Left renal pelvis (tissue), 4 donors: ENCODE data around the gene MEIOC. TPM values are rescaled to one million over a fixed set of nuclear protein-coding genes. Genes with fewer than 3 reads are reported as not detected.
"Not testable (repeated sequence)": the region's sequence is repeated elsewhere in the genome, so short reads cannot be mapped to it uniquely, and the experiment has no call there.

Experiments used
- DNase-seq, 4 donors: peaks; one replicate each; pipeline ENCODE4 v3.0.0-alpha.2; 2013; ENCODE audit warnings: low read depth in 4 of 4, low spot score in 3 of 4
- polyA plus RNA-seq, 4 donors: library from polyadenylated mRNA; unstranded; fragments of 120-200 nt; gene quantifications; one replicate each; pipeline ENCODE4 v1.2.1, GENCODE V29; 2013; ENCODE audit not compliant: insufficient read length in 4 of 4

The MEIOC gene
- 1 to 10 TPM in 3 of 4 donors, under 1 TPM in 1; 1.00 to 2.9 (median 1.9) TPM for polyA plus RNA-seq

DNA sequence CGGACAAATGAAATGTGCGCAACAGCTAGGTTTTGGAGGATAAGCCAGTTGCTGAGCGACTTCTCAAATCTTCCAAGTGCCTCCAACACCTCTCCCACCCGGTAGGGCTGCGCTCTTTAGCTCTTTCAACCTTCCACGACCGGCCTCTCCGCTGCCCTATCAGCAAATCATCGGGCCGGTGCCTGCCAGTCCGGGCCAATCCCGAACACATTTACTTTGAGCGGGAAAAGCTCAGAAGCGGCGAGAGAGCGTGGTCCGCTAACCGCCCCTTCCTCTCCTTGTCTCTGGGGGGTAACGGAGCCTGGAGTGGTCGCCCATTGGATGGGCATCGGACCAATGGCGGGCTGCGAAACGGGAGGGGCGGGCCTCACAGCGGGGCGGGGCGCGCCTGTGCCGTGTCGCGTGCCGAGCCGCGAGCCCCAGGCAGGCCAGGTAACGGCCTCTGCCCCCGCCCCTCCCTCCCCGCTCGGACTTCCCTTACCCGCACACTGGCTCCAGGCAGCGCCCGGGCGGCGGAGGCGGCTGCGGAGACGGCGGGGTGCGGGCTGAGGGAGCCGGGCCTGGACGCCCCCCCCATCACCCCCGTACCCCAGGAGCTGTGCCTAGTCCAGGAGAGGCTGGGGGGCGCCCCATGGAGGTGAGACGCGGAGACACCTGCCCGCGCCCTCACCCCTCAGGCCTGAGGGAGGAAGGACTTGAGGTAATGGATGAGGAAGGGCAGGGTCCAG, at the start of gene MEIOC:
TSS of gene MEIOC (plus strand) at position 486 of the 728 bp plus-strand sequence. CDS start at position 632, 146 bp downstream.
- DNase-seq, result peak in 1 of 4 donors; percentile 14

DNA sequence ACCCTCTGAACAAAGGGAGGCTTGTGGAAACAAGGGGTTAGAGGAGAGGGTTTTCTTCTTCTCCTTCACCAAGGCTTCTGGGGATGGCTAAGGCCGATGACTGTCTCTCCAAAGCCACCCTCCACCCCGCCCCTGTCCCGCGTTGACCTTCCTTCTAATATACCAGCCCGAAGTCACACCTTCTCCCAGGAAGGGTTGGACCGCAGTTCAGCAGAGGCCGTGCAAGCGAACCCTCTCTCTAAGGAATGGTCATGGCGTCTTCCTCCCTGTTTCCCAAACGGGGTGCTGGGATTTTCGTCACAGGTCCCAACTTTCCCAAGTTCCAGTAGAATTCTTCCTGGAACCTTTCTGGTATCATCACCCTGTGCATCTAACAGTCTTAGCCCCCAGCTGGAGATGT, 49.6 kb upstream of the MEIOC start:
- DNase-seq, result no peak

DNA sequence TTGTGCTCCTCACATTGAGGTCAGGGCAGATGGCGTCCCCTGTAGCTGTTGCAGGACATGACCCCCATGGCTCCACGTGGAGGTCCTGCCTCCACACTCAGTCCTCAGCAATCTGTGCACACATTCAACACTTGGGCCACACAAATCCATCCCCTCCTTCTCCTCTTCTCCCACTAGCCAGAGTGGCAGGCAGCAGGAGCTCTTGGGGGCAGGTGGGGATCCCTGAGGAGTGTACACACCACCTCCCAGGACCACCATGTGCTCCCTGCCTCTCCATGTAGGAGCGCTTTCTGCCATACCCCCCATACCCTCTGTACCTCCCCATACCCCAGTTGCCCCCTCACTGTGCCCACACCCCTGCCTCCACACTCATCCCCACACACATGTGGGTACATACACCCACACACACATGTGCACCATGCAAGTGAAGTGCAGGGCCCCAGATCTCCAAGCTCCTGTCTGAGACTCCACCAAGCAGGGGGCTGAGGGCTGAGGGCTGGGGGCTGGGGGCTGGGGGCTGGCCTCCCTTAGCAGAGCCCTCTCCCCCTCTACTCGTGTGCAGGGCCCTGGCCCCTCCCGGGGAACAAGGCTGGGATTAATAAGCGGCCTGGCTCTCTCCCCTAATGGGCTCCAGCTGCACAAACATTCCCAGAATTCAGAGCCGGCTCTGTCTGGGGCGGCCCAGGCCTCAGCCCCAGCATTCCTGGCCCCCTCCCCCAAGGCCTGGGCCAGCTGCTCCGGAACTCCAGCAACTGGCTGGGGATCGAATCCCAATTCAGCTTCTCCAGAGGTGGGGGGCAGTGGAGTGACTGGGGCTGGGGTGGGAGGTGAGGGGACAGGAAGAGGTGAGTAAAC, 48.2 kb upstream of the MEIOC start:
- peak in 2 of 4 donors; percentile 67 to 77 for DNase-seq

DNA sequence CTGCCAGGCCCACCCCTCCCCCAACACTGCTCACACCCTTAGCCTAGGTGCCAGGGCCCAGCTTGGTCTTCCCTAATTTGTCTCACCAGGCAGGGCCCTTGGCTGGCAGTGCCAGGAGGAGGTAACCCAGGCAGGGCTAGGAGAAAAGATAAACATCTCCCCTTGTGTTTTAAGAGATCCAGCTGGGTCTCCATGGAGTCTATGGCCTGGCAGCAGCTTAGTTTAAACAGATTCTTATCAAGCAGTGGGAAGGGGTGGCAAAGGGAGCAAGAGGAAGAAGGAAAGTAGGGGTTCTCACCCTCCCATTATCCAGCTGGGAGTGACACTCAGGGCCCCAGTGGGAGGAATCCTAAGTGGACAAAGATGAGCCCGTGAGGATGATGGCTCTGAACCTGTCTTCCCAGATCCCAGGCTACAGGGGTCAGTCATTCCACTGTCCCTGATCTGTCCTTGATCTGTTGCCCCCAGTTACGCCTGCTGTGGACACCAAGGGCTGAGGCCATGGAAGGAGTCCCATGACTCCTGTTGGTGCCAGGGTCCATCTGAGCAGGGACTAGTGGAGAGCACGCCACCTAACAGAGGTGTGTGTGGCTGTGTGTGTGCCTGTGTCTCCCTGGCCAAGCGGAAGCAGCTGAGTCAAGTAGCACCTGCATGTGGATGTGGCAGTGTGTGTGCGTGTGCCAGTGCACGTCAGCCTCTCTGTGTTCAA, 47.4 kb upstream of the MEIOC start:
- DNase-seq, result no peak

DNA sequence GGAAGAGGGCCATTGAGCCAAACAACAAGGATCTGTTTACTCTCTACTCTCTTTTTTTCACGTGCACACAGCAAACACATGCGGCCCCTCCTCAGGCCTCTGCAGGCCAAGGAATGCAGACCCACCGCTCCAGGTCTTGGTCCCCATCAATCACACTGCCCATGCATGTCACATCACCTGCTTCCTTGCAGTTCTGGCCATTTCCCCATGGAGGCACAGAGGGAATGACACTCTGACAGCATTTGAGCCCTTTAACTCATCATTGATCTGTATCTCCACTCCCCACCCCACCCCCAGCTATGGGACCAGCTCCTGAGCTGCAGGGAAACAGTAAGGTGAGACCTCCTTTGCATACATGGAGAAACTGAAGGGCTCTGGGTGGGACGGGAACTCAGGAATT, 45.9 kb upstream of the MEIOC start:
- DNase-seq, result no peak

DNA sequence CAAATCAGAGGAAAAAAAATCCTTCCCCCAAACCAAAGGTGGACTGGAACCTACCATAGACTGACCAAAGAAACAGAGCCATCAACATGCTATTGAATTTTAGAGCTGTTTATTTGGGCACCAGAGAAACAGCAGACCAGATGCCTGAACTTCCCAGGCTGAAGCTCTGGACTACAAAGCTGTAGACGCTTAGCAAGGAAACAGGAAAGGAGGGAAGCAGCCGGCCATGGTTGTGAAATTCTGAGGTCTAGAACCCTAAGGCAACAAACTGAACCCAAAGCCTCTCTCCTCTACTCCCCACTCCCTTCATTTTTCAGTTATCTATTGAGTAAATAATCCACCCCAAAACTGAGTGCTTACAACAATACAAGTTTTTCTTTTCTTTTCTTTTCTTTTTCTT, 45.4 kb upstream of the MEIOC start:
- DNase-seq, result no peak

DNA sequence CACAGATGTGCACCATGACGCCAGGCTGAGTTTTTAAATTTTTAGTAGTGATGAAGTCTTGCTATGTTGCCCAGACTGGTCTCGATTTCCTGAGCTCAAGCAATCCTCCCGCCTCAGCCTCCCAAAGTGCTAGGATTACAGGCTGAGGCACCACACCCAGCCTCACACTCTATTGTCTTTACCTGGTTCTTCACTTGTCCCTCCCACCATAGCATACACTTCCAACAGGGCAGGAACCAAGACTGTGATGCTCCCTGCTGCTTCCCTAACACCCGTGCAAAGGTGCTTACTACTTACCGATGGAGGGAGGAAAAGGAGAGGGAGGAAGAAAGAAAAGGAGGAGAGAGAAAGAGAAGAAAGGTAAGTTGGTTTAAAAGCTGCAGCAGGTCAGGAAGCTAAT, 41.4 kb upstream of the MEIOC start:
- no peak for DNase-seq

DNA sequence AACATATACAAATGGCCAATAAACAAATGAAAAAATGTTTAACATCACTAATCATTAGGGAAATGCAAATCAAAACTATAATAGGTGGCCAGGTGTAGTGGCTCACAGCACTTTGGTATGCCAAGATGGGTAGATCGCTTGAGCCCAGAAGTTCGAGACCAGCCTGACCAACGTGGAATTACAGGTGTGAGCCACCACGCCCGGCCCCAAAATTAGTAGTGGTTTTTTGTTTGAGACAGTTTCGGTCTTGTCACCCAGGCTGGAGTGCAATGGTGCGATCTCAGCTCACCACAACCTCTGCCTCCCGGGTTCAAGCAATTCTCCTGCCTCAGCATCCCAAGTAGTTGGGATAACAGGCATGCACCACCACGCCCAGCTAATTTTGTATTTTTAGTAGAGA, 37.6 kb upstream of the MEIOC start:
- not testable (repeated sequence) for DNase-seq

DNA sequence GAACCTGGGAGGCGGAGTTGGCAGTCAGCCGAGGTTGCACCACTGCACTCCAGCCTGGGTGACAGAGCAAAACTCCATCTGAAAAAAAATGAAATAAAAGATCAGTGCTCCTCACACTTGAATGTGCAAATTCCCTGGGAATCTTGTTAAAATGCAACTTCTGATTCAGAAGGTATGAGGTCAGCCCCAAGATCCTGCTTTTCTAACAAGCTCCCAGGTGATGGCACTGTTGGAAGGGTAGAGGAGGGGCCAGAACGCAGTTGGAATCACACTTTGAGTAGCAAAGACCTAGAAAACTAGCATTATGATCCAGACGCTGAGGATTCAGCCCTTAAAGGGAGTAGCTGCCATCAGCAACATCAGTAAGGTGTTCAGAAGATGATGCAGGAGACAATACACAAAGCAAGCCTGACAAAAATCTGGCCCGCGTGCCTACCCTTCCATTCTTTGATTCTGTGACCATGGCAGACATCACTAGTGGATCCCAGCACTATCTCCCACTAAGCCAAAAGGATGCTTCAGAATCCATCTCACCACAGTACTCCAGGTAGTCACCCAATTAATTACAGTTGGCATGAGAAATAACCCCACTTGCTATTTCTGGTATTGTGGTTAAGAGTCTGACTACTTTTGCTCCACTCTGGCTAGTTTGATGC, 33.1 kb upstream of the MEIOC start:
- no peak for DNase-seq

DNA sequence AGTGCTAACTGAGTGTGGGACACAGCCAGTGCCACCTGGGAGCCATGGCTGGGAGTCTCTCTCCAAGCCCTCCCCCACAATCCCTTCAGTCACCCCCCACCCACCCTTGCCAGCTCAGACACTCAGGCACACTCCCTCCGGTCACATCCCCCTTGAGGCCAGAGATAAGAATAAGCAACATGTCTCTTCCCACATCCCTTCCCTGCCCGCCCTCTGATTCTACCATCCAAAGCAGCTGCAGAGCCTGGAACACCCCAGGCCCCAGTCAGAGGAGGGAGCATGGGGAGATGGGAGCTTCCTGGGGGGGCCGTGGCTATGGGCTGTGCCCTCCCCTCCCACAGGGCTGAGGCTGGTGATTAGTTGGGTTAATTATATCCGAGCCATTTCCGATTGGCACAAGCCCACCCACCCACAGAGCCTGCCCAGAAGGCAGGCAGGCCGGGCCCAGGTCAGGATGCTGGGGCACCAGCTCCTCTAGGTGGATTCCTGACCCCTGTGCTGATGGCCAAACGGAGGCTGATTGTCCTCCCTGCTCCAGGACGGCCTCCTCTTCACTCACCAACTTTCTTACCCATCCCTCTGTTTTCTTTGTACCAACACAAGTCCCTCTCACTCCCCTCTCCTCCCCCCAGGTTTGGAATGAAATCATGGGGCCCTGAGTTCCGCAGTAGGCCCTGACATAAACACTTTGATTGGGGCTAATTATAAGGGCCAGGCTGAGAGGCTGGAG, 28.6 kb upstream of the MEIOC start:
- DNase-seq, result no peak

DNA sequence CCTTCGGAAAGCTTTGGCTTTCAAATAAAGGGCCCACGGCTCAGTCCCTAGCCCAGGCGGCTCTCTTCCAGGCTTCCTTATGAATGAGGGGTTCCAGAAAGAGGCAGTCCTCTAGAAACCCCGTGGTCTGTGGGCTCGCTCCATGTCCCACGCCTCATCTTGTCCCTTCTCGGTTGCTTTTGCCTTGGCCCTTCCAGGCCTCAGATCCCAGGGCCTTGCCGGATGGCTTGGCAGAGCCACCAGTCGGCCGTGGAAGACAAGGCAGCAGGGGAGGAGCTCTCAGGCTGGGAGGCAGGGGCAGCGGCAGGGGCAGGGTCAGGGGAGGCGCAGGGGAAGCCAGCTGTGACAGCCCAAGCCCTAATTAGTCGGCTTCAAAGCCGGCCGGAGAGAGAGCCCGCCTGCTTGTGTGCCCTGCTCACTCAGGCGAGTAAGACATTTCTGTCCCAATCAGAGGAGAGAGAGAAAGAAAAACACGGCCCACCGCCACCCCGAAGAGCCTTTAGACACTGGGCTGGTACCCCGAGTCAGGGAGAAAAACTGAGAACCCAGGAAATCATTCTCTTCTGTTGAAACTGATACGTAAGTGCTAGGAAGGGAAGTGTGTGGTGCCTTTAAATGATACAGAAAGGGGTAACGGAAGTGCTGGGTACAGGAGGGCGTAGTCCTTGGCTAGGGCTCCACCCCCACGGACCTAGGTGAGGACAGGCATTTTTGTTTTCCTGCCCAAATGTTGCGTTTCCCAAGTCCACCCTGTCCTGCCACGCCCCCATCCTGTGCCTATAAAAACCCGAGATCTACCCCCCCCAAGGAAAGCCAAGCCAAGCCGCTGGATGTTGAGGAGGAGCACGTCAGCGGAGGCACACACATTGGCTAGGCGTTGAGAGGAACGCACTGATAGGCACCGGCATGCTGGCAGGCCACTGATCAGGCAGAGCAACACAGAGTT, 27.8 kb upstream of the MEIOC start:
- DNase-seq, result peak; percentile 73 to 83 (median 78)

DNA sequence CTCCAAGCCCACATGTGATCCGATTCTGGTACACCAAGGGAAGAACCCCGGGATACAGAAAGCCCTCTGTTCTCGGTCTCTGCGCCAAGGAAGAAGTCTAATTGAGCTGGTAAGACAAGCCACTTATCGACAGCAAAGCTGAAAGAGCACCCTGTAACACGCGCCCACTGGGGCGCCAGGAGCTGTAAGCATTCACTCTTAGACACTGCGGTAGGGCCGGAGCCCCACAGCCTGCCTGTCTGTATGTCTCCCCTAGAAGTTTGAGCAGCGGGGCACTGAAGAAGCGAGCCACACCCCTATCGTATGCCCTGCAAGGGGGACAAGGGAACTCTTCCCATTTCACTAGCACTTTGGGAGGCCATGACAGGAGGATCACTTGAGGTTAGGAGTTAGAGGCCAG, 27.0 kb upstream of the MEIOC start:
- DNase-seq, result no peak

DNA sequence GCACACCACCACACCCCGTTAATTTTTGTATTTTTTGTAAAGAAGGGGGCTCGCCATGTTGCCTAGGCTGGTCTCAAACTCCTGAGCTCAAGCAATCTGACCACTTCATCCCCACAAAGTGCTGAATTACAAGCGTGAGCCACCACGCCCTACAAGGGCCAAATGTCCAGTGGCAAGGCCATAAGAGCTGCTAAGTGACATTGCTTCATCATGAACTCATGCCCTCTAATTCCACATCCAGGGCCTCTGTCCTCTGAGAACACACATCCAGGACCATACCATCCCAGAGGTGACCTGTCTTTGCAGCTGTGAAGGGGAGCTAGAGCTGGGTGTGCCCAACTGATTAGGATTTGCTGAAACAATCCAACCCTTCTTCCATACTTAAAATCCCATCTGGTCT, 25.6 kb upstream of the MEIOC start:
- DNase-seq, result no peak

DNA sequence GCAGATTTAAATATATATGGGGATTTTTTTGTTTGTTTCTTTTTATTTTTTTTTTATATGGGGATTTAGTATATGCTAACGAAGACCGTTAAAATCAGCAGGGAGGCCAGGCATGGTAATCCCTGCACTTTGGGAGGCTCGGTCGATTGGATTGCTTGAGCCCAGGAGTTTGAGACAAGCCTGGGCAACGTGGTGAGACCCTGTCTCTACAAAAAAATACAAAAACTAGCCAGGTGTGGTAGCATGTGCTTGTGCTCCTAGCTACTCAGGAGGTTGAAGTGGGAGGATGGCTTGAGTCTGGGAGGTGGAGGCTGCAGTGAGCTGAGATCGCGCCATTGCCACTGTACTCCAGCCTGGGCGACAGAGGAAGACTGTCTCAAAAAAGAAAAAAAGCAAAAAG, 22.3 kb upstream of the MEIOC start:
- DNase-seq, result no peak

DNA sequence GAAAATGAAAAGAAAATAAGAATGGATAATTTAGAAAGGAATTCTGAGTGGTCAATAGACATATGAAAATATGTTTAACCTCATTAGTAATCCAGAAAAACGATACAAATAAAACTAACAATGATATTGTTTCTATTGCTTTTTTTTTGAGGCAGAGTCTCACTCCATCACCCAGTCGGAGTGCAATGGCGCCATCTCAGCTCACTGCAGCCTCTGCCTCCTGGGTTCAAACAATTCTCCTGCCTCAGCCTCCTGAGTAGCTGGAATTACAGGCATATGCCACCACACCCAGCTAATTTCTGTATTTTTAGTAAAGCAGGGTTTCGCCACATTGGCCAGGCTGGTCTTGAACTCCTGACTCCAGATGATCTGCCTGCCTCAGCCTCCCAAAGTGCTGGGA, 21.9 kb upstream of the MEIOC start:
- not testable (repeated sequence) for DNase-seq

DNA sequence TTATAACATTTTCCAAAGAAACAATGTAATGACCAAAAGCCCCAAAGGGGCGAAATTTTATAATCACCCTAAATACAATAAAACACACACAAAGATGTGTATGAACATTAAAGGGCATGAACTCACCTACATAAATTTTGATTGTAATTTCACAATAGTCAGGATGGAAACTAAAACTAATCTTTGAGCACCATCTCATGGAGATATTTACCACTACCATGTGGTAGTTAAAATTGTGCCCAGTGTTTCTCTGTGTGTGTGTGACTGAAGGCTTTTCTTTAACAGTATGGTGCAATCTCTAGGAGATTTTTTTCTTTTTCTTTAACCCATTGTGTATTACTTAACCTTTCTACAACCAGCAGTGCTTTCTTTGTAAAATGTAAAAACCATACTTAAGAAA, 19.7 kb upstream of the MEIOC start:
- DNase-seq, result no peak

DNA sequence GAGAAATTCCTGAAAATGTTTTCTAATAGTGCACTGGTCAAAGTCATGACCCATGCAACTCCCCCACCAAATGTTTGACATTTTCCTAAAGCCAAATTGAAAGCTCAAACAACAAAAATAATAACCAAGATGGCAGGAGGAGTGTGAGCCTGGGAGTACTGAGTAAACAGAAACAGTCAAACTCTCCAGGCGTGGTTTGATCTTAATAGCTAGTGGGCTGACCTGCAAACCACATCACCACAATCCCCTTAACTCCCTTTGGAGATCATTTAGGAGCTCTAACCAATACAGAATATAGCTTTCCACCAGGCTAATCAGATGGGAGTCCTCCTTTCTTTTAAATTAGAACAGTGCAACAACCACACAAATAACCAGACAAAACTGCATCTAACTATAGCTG, 19.2 kb upstream of the MEIOC start:
- DNase-seq, result no peak

DNA sequence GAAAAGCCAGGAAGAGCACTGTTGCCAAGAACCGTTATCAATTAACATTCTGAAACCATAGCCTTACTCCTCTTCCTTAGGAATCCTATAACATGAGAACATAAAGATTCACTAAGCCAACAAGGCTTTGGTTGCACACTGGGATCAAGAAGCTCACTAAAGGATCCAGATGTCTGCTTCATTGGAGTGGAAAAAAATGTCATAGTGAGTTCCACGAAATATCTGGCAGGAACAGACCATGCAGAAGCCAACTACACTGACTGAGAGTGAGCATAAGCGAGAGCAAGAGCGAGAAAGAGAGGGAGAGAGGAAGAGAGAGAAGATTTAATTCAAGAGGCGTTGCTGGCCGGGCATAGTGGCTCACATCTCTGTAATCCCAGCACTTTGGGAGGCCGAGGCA, 13.4 kb upstream of the MEIOC start:
- no peak for DNase-seq

DNA sequence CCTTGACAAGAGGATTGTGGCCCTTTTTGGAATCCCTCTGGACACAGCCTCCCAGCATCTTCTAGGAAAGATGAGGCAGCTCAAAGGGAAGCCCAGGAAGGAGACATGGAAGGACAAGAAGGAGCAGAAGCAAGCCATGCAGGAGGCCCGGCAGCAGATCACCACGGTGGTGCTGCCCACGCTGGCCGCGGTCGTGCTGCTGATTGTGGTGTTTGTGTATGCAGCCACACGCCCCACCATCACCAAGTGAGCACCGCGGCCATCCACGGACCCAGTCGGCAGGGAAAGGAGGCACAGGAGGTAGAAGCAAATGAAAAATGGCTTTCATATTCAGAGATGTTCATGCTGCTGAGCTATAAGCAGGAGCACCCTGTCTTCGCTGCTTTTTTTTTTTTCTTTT, 10.9 kb upstream of the MEIOC start:
- no peak for DNase-seq
